GM20000 (cell line): ENCODE data around the gene TP73.
A peak's percentile ranks its signal among the peaks of the same experiment; 100 is the strongest.

ENCODE experiments used
- DNase-seq: peaks from one replicate; pipeline ENCODE4 v3.0.0; 2012; ENCODE audit warnings: low spot score
- CTCF ChIP-seq: IDR thresholded peaks from 2 replicates; pipeline ENCODE4 v1.5.1; 2012; ENCODE audit warnings: mild to moderate bottlenecking, control low read depth; ENCODE audit errors: extremely low read depth, missing control alignments

Gene TP73

GRCh38 chr1:3743421-3743820, 91.1 kb downstream of the TP73 start:
- no peak for DNase-seq
- no peak for TF ChIP-seq CTCF

GRCh38 chr1:3743826-3744225, 91.5 kb downstream of the TP73 start:
- TF ChIP-seq CTCF = no peak
- DNase-seq = no peak

GRCh38 chr1:3744646-3745045, 92.3 kb downstream of the TP73 start:
- no peak for DNase-seq
- no peak for TF ChIP-seq CTCF

- DNase-seq = no peak
- TF ChIP-seq CTCF = no peak
Observed at GRCh38 chr1:3745071-3745470, 92.8 kb downstream of the TP73 start.

- no peak for TF ChIP-seq CTCF
- DNase-seq = no peak
Observed at GRCh38 chr1:3745590-3746381, 93.5 kb downstream of the TP73 start.

GRCh38 chr1:3746389-3746829, 94.1 kb downstream of the TP73 start:
- no peak for DNase-seq
- TF ChIP-seq CTCF = no peak

- no peak for TF ChIP-seq CTCF
- DNase-seq = peak; percentile 98
Observed at GRCh38 chr1:3746830-3747521, 94.7 kb downstream of the TP73 start.
